NOMO-1 (cell line): ENCODE measurements around the gene OR14C36.
"Not testable (repeated sequence)": the region's sequence is repeated elsewhere in the genome, so short reads cannot be mapped to it uniquely, and the experiment has no call there.

ENCODE experiments used
- DNase-seq, 2 experiments: peaks; one replicate each; lab custom pipeline; 2025; ENCODE audit not compliant: unreplicated experiment in 2 of 2; lab: John Stamatoyannopoulos, UW

Gene OR14C36

GRCh38 chr1:248348475-248348874, at the start of gene OR14C36:
OR14C36 (plus strand) TSS chr1:248348775; CDS start chr1:248348775, 0 bp downstream.
- no peak for DNase-seq

- DNase-seq = no peak
Measured at GRCh38 chr1:248303324-248303723, 45.3 kb upstream of the OR14C36 start, which contains the start of gene OR2T12. OR2T12 (minus strand) TSS chr1:248303424; CDS start chr1:248295578, 7,846 bp downstream.

- DNase-seq = not testable (repeated sequence)
Measured at GRCh38 chr1:248305672-248306071, 42.9 kb upstream of the OR14C36 start.

GRCh38 chr1:248306103-248306502, 42.5 kb upstream of the OR14C36 start:
- DNase-seq = no peak

- not testable (repeated sequence) for DNase-seq
Measured at GRCh38 chr1:248306740-248307139, 41.8 kb upstream of the OR14C36 start.

- no peak for DNase-seq
Measured at GRCh38 chr1:248316796-248317195, 31.8 kb upstream of the OR14C36 start.

GRCh38 chr1:248324468-248324867, 24.1 kb upstream of the OR14C36 start, which contains the start of gene OR2M7:
OR2M7 (minus strand) TSS chr1:248324568; CDS start chr1:248324568, 0 bp downstream.
- DNase-seq = no peak

- no peak for DNase-seq
Measured at GRCh38 chr1:248343451-248343850, 5.1 kb upstream of the OR14C36 start.

- no peak for DNase-seq
Measured at GRCh38 chr1:248359415-248359814, 10.8 kb downstream of the OR14C36 start.

GRCh38 chr1:248361121-248361715, 12.6 kb downstream of the OR14C36 start, which contains the start of gene OR2T4:
OR2T4 (plus strand) TSS chr1:248361665; CDS start chr1:248361665, 0 bp downstream.
- no peak for DNase-seq

GRCh38 chr1:248366609-248367008, 18.0 kb downstream of the OR14C36 start:
- no peak for DNase-seq

GRCh38 chr1:248372394-248372793, 23.8 kb downstream of the OR14C36 start:
- DNase-seq = no peak

- DNase-seq = no peak
Measured at GRCh38 chr1:248373761-248374160, 25.2 kb downstream of the OR14C36 start.

GRCh38 chr1:248375446-248375845, 26.9 kb downstream of the OR14C36 start, which contains the start of gene OR2T6:
OR2T6 (plus strand) TSS chr1:248375746; CDS start chr1:248387609, 11,863 bp downstream.
- no peak for DNase-seq

- DNase-seq = no peak
Measured at GRCh38 chr1:248376916-248377315, 28.3 kb downstream of the OR14C36 start.

GRCh38 chr1:248380854-248381253, 32.3 kb downstream of the OR14C36 start:
- DNase-seq = no peak

GRCh38 chr1:248388426-248388825, 39.9 kb downstream of the OR14C36 start:
- DNase-seq = no peak

- DNase-seq = no peak
Measured at GRCh38 chr1:248393050-248393449, 44.5 kb downstream of the OR14C36 start.
